Neural cell (in vitro differentiated cells): ENCODE results near the gene GALNT13. TPM values are rescaled to one million over a fixed set of nuclear protein-coding genes. Genes with fewer than 3 reads are reported as not detected.

Experiments used
- H2AFZ ChIP-seq: fragments of 200-600, 300-800 bp; sonication (generic), shearing (Covaris generic); 2 replicates; pipeline ENCODE4 v1.6.0; 2014; ENCODE audit warnings: low read depth, mild to moderate bottlenecking, antibody characterized with exemption, low read length, moderate library complexity
- H3F3A ChIP-seq: fragments of 200-600 bp; shearing (Covaris generic); 2 replicates; pipeline ENCODE4 v1.6.1; 2016; ENCODE audit warnings: mild to moderate bottlenecking, moderate library complexity, mixed read lengths, antibody characterized with exemption, low read length; ENCODE audit not compliant: insufficient read depth, poor library complexity, severe bottlenecking
- H3K27ac ChIP-seq: fragments of 200-600, 300-800 bp; sonication (generic), shearing (Covaris generic); 2 replicates; pipeline ENCODE4 v1.5.1; 2014; ENCODE audit warnings: mild to moderate bottlenecking, low read length, moderate library complexity
- H3K27me3 ChIP-seq: fragments of 300-800, 200-600 bp; sonication (generic), shearing (Covaris generic); 2 replicates; pipeline ENCODE4 v1.6.0; 2014; ENCODE audit warnings: mild to moderate bottlenecking, low read depth, low read length, moderate library complexity; ENCODE audit not compliant: insufficient read depth
- H3K36me3 ChIP-seq: fragments of 300-800, 200-600 bp; sonication (generic), shearing (Covaris generic); 2 replicates; pipeline ENCODE4 v1.5.1; 2014; ENCODE audit warnings: mild to moderate bottlenecking, antibody characterized with exemption, low read length, moderate library complexity; ENCODE audit not compliant: insufficient read depth
- H3K4me2 ChIP-seq: fragments of 300-800, 200-600 bp; sonication (generic), shearing (Covaris generic); 2 replicates; pipeline ENCODE4 v1.6.0; 2014; ENCODE audit warnings: mild to moderate bottlenecking, low read length
- H3K4me3 ChIP-seq: fragments of 300-800, 200-600 bp; sonication (generic), shearing (Covaris generic); 2 replicates; pipeline ENCODE4 v1.5.1; 2014; ENCODE audit warnings: mild to moderate bottlenecking, low read length, moderate library complexity
- H3K79me2 ChIP-seq: fragments of 200-600 bp; shearing (Covaris generic); replicated peaks from 2 replicates; pipeline ENCODE4 v1.6.0; 2014; ENCODE audit warnings: mild to moderate bottlenecking, low read length, moderate library complexity; ENCODE audit not compliant: insufficient read depth
- H3K9ac ChIP-seq: fragments of 300-800, 200-600 bp; sonication (generic), shearing (Covaris generic); 2 replicates; pipeline ENCODE4 v1.6.1; 2016; ENCODE audit warnings: mild to moderate bottlenecking, low read length, mixed read lengths
- H3K9me2 ChIP-seq: fragments of 200-600 bp; shearing (Covaris generic); 2 replicates; pipeline ENCODE4 v1.6.1; 2016; ENCODE audit warnings: mild to moderate bottlenecking, low read length, mixed read lengths; ENCODE audit not compliant: insufficient read depth
- H3K9me3 ChIP-seq: fragments of 200-600, 300-800 bp; sonication (generic), shearing (Covaris generic); 2 replicates; pipeline ENCODE4 v1.6.1; 2016; ENCODE audit warnings: mild to moderate bottlenecking, mixed run types, low read length, moderate library complexity, mixed read lengths
- H4K20me1 ChIP-seq: fragments of 200-600 bp; shearing (Covaris generic); 2 replicates; pipeline ENCODE4 v1.6.1; 2016; ENCODE audit warnings: mild to moderate bottlenecking, mixed run types; ENCODE audit not compliant: insufficient read depth
- EP300 ChIP-seq: fragments of 450-650 bp; conservative IDR thresholded peaks from 2 replicates; pipeline ENCODE4 v1.6.1; 2014; ENCODE audit warnings: antibody characterized with exemption, mild to moderate bottlenecking, moderate library complexity; ENCODE audit not compliant: poor library complexity, severe bottlenecking
- EZH2 ChIP-seq: fragments of 200-600, 300-800 bp; shearing (Covaris generic), sonication (generic); IDR thresholded peaks from 2 replicates; pipeline ENCODE4 v1.6.1; 2014; ENCODE audit warnings: antibody characterized with exemption, low read length, borderline replicate concordance, mild to moderate bottlenecking; ENCODE audit not compliant: insufficient read depth, poor library complexity, severe bottlenecking
- MXI1 ChIP-seq: fragments of 450-650 bp; conservative IDR thresholded peaks from 2 replicates; pipeline ENCODE4 v1.6.1; 2014; ENCODE audit warnings: antibody characterized with exemption, mild to moderate bottlenecking; ENCODE audit not compliant: poor library complexity, severe bottlenecking
- POLR2AphosphoS5 ChIP-seq: IDR thresholded peaks from 2 replicates; pipeline ENCODE4 v1.6.1; 2012
- RAD21 ChIP-seq: fragments of 450-650 bp; conservative IDR thresholded peaks from 2 replicates; pipeline ENCODE4 v1.6.1; 2014; ENCODE audit warnings: antibody characterized with exemption, mild to moderate bottlenecking, moderate library complexity
- SMC3 ChIP-seq: fragments of 450-650 bp; conservative IDR thresholded peaks from 2 replicates; pipeline ENCODE4 v1.6.1; 2014; ENCODE audit warnings: antibody characterized with exemption, mild to moderate bottlenecking, moderate library complexity; ENCODE audit not compliant: poor library complexity
- TAF1 ChIP-seq: IDR thresholded peaks from 2 replicates; pipeline ENCODE4 v1.6.1; 2012; ENCODE audit warnings: low read depth
- polyA plus RNA-seq: library from polyadenylated mRNA; depleted of rRNA; stranded (reverse); fragments of >200 nt; gene quantifications from 2 replicates; pipeline ENCODE4 v1.2.3, GENCODE V29; 2014
- TF ChIP-seq, protein P1 (sequence below): IDR thresholded peaks from 2 replicates; pipeline ENCODE4 v1.6.1; 2012; ENCODE audit warnings: borderline replicate concordance
- TF ChIP-seq, protein P2 (sequence below): fragments of 450-650 bp; IDR thresholded peaks from 2 replicates; pipeline ENCODE4 v1.5.1; 2014; ENCODE audit warnings: antibody characterized with exemption, mild to moderate bottlenecking, moderate library complexity; ENCODE audit not compliant: poor library complexity, severe bottlenecking

Gene GALNT13
- polyA plus RNA-seq, 1 donor from 2014 or later = 12.4 TPM

DNA sequence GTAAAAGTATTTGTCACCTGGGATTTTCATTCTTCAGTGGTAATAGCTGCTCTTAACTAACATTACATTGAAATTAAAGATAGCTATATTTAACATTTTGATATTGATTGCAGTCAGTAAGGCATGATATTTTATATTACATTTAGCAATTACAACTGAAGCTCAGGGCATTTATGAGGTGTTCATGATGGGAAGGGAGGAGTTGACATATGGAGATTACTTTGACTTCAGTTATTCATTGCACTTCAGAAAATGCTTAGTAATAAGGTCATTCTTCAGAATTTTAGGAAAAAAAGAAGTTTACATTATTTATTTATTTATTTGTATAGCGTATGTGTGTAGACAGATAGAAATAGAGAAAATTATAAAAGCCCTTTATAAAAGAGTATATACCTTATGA, 352.0 kb downstream of the GALNT13 start:
- Histone ChIP-seq H3K4me3 (no peak overlapping the region), H3K9me3 (no peaks in the 10 kb centered on the region), H3K36me3 (no peaks in the 10 kb centered on the region), H3K27me3 (no peaks in the 10 kb centered on the region), H3K27ac (no peak overlapping the region), H3F3A (no peaks in the 10 kb centered on the region), H3K79me2 (no peaks in the 10 kb centered on the region), H3K9ac (no peak overlapping the region), H3K9me2 (no peaks in the 10 kb centered on the region), H4K20me1 (no peaks in the 10 kb centered on the region), H3K4me2 (no peak overlapping the region), H2AFZ (no peak overlapping the region)
- no peak for TF ChIP-seq EP300

DNA sequence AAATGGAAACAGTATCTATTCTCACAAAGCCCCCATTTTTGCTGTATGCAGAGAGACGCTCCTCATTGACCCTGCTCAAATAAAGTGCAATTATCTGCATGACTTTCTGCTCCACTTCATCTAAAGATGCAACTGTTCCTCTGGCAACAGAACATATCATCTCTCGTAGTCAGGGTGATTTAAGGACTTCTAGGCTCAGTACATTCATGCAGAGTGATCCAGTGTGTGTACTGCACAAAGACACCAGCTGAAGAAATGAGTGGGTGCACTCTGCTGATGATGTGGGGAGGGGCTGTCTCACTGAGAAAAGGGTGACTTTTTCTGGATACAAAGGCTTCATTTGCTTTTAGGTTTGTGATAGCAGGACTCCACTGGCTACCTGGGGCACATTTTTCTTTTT, 355.2 kb downstream of the GALNT13 start:
- H2AFZ ChIP-seq = no peak overlapping the region
- TF ChIP-seq MXI1 (no peak), POLR2AphosphoS5 (peak; percentile 24), EP300 (peak; percentile 20)
- H3K9me3 ChIP-seq = no peaks in the 10 kb centered on the region
- no peaks in the 10 kb centered on the region for H3K27me3 ChIP-seq
- no peaks in the 10 kb centered on the region for H3F3A ChIP-seq
- H3K9me2 ChIP-seq = no peaks in the 10 kb centered on the region
- no peak overlapping the region for H3K9ac ChIP-seq
- no peaks in the 10 kb centered on the region for H4K20me1 ChIP-seq
- no peak overlapping the region for H3K4me2 ChIP-seq
- H3K36me3 ChIP-seq = no peaks in the 10 kb centered on the region
- no peaks in the 10 kb centered on the region for H3K79me2 ChIP-seq
- H3K27ac ChIP-seq = peak overlapping the region; percentile 29
- no peak overlapping the region for H3K4me3 ChIP-seq

DNA sequence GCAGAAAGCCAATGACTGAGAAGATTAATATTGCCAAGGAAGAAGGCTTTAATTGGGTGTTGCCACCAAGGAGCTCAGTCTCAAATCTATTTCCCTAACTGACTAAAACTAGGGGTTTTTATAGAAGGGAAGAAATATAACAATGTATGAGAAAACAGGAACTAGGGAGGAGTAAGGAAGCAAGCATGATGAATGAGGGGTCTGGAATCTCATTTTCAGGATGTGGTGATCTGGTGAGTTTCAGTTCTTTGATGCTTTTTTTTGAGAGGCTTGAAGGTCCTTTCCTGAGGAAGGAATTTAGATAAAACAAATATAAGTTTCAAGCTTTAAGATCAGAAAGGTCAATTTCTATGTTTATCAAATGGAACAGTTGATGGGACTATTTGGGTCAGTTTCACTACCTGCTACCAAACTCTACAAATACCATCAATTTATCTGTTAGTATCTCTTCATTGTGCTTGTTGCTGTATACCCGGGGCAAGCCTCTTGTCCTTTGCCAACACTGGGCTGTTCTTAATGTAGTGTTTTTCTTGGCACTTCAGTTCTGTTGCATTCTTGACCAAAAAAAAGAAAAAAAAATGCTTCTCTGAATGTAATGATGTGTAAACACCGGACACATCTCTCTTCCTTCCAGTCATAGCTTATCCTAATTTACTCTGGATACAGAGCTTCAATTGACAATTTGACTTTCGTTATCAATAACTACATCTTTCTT, 357.0 kb downstream of the GALNT13 start:
- H4K20me1 ChIP-seq = no peaks in the 10 kb centered on the region
- H3K79me2 ChIP-seq = no peaks in the 10 kb centered on the region
- H3K4me3 ChIP-seq = no peak overlapping the region
- H3K9me2 ChIP-seq = no peaks in the 10 kb centered on the region
- H3K27ac ChIP-seq = no peak overlapping the region
- H3K9me3 ChIP-seq = no peaks in the 10 kb centered on the region
- no peak overlapping the region for H3K9ac ChIP-seq
- no peaks in the 10 kb centered on the region for H3F3A ChIP-seq
- no peak for TF ChIP-seq POLR2AphosphoS5
- TF ChIP-seq EZH2 = no peak
- no peak for TF ChIP-seq EP300
- TF ChIP-seq RAD21 = no peak
- TF ChIP-seq MXI1 = no peak
- TF ChIP-seq, protein P1, sequence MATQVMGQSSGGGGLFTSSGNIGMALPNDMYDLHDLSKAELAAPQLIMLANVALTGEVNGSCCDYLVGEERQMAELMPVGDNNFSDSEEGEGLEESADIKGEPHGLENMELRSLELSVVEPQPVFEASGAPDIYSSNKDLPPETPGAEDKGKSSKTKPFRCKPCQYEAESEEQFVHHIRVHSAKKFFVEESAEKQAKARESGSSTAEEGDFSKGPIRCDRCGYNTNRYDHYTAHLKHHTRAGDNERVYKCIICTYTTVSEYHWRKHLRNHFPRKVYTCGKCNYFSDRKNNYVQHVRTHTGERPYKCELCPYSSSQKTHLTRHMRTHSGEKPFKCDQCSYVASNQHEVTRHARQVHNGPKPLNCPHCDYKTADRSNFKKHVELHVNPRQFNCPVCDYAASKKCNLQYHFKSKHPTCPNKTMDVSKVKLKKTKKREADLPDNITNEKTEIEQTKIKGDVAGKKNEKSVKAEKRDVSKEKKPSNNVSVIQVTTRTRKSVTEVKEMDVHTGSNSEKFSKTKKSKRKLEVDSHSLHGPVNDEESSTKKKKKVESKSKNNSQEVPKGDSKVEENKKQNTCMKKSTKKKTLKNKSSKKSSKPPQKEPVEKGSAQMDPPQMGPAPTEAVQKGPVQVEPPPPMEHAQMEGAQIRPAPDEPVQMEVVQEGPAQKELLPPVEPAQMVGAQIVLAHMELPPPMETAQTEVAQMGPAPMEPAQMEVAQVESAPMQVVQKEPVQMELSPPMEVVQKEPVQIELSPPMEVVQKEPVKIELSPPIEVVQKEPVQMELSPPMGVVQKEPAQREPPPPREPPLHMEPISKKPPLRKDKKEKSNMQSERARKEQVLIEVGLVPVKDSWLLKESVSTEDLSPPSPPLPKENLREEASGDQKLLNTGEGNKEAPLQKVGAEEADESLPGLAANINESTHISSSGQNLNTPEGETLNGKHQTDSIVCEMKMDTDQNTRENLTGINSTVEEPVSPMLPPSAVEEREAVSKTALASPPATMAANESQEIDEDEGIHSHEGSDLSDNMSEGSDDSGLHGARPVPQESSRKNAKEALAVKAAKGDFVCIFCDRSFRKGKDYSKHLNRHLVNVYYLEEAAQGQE = no peak
- TF ChIP-seq, protein P2, sequence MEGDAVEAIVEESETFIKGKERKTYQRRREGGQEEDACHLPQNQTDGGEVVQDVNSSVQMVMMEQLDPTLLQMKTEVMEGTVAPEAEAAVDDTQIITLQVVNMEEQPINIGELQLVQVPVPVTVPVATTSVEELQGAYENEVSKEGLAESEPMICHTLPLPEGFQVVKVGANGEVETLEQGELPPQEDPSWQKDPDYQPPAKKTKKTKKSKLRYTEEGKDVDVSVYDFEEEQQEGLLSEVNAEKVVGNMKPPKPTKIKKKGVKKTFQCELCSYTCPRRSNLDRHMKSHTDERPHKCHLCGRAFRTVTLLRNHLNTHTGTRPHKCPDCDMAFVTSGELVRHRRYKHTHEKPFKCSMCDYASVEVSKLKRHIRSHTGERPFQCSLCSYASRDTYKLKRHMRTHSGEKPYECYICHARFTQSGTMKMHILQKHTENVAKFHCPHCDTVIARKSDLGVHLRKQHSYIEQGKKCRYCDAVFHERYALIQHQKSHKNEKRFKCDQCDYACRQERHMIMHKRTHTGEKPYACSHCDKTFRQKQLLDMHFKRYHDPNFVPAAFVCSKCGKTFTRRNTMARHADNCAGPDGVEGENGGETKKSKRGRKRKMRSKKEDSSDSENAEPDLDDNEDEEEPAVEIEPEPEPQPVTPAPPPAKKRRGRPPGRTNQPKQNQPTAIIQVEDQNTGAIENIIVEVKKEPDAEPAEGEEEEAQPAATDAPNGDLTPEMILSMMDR = no peak
- TF ChIP-seq TAF1 = no peak
- TF ChIP-seq SMC3 = no peak
- no peaks in the 10 kb centered on the region for H3K27me3 ChIP-seq
- H3K36me3 ChIP-seq = no peaks in the 10 kb centered on the region
- no peak overlapping the region for H2AFZ ChIP-seq
- no peak overlapping the region for H3K4me2 ChIP-seq
